ENCODE measurements around the gene ANKRD33. TPM values are rescaled to one million over a fixed set of nuclear protein-coding genes. Genes with fewer than 3 reads are reported as not detected.

The ANKRD33 gene
- total RNA-seq, 1 experiment from 2014 or later, result not detected

DNA sequence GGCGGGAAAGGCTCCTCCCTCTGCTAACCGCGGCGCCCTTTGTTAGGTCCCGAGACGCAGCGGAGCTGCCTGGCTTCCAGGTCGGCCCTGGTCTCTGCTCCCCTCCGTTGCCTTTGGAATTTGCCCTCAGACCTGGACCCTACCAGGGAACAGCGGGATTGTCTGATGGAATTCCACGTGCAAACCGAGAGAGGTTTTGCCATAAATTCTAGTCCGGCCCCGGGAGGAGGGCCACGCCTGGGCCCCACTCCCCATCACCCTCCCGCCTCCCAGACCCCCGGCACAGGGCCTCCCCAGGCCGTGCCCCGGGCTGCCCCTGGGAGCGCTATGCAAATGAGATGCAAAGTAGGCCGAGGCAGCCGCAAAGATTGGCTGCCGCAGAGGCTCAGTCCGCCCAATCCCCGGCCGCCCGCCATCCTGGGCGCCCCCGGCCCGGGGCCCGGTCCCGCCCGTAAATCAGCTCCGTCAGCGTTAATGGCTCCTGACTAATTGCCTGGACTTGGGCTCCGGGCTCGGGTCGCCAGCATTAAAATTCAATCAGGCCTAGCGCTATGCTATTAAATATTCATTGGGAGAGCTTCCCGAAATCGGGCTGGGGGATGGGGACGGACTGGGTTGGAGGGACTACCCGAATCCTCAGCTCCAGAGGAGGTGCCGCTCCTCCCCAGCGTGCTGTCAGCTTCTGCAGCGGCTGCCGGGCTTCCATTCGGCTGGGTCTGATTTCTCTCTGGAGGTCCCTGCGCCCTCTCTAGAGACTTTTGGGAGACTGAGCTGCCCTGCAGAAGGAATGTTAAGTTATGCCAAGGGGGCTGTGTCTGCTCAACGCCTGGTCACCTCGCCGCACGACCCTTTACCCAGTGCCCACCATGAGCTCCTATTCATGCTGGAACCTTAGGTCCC lies 23.7 kb upstream of the ANKRD33 start:
- Mint-ChIP-seq H3K4me1 (ENCODE audit: low read depth, unreplicated experiment) (no peaks in the 10 kb centered on the region), H3K36me3 (ENCODE audit: insufficient read depth, unreplicated experiment) (no peaks in the 10 kb centered on the region), H3K27ac (ENCODE audit: unreplicated experiment) (no peak overlapping the region), H3K9me3 (ENCODE audit: low read depth, unreplicated experiment) (no peaks in the 10 kb centered on the region), H3K4me3 (ENCODE audit: low read depth, unreplicated experiment) (no peak overlapping the region), H3K27me3 (ENCODE audit: unreplicated experiment) (peaks cover 44% of the 10 kb centered on the region)
- intact Hi-C loops (cut with micrococcal nuclease; ENCODE audit: unreplicated experiment), result no loop called here
- CTCF ChIA-PET, result no interaction called here
- no peak for DNase-seq
- BruUV-seq (replicated peaks), result no TSS peak
- TF ChIP-seq, protein P1, sequence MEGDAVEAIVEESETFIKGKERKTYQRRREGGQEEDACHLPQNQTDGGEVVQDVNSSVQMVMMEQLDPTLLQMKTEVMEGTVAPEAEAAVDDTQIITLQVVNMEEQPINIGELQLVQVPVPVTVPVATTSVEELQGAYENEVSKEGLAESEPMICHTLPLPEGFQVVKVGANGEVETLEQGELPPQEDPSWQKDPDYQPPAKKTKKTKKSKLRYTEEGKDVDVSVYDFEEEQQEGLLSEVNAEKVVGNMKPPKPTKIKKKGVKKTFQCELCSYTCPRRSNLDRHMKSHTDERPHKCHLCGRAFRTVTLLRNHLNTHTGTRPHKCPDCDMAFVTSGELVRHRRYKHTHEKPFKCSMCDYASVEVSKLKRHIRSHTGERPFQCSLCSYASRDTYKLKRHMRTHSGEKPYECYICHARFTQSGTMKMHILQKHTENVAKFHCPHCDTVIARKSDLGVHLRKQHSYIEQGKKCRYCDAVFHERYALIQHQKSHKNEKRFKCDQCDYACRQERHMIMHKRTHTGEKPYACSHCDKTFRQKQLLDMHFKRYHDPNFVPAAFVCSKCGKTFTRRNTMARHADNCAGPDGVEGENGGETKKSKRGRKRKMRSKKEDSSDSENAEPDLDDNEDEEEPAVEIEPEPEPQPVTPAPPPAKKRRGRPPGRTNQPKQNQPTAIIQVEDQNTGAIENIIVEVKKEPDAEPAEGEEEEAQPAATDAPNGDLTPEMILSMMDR (IDR thresholded peaks at IDR 0.05; ENCODE audit: unreplicated experiment), result no peak

DNA sequence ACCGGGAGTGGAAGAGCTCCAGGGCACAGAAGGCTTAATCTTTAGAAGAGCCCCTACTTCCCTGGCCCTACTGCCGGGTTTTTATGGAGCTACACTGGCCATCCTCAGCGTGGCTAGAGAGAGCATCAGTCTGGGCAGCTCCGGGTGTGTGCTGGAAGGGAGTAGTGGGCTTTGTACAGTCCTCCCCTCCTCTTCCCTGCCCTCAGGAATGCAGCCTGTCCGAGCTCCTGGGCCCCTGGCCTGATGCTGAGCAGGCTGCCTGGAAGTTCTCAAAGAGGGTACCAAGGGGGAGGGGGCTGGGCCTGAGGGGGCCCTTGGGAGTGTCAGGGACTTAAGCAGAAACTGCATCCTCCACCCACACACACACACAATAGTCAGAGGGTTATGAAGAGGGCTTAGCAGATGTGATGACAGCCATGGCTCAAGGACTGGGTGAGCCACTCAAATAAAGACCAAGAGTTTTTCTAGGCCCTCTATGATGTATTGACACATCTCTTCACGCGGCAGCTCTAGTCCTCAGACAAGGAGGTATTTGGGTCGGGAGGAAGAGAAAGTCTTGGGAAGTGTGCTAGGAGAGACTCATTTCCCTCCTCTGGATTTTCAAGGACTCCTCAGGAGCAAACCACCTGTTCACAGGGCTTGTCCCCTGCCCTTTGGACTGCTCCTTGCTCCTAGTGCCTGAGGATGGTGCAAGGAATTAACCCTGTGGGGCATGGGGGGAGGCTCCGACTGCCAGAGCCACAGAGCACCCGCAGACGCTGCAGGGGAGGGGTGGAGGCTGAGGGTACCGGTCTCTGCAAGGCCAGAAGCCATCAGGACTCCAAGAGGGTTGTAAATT lies 22.9 kb upstream of the ANKRD33 start:
- H3K36me3 Mint-ChIP-seq (ENCODE audit: insufficient read depth, unreplicated experiment), result no peaks in the 10 kb centered on the region
- H3K4me3 Mint-ChIP-seq (ENCODE audit: low read depth, unreplicated experiment), result no peak overlapping the region
- peaks cover 53% of the 10 kb centered on the region for H3K27me3 Mint-ChIP-seq (ENCODE audit: unreplicated experiment)
- CTCF ChIA-PET, result no interaction called here
- no peaks in the 10 kb centered on the region for H3K9me3 Mint-ChIP-seq (ENCODE audit: low read depth, unreplicated experiment)
- no peak overlapping the region for H3K27ac Mint-ChIP-seq (ENCODE audit: unreplicated experiment)
- no peak for DNase-seq
- no TSS peak for BruUV-seq (replicated peaks)
- TF ChIP-seq, protein P1 (IDR thresholded peaks at IDR 0.05; ENCODE audit: unreplicated experiment), result no peak
- intact Hi-C loops (cut with micrococcal nuclease; ENCODE audit: unreplicated experiment), result no loop called here
- no peaks in the 10 kb centered on the region for H3K4me1 Mint-ChIP-seq (ENCODE audit: low read depth, unreplicated experiment)

- intact Hi-C loops (cut with micrococcal nuclease; ENCODE audit: unreplicated experiment), result no loop called here
- Mint-ChIP-seq H3K27ac (ENCODE audit: unreplicated experiment) (no peak overlapping the region), H3K4me1 (ENCODE audit: low read depth, unreplicated experiment) (no peaks in the 10 kb centered on the region), H3K27me3 (ENCODE audit: unreplicated experiment) (peaks cover 60% of the 10 kb centered on the region), H3K4me3 (ENCODE audit: low read depth, unreplicated experiment) (no peak overlapping the region), H3K36me3 (ENCODE audit: insufficient read depth, unreplicated experiment) (no peaks in the 10 kb centered on the region), H3K9me3 (ENCODE audit: low read depth, unreplicated experiment) (no peaks in the 10 kb centered on the region)
- TF ChIP-seq, protein P1 (IDR thresholded peaks at IDR 0.05; ENCODE audit: unreplicated experiment), result no peak
- BruUV-seq (replicated peaks), result no TSS peak
- DNase-seq, result no peak
- CTCF ChIA-PET, result no interaction called here
Measured at GRCh38 chr12:51865757-51866270, 22.1 kb upstream of the ANKRD33 start.

DNA sequence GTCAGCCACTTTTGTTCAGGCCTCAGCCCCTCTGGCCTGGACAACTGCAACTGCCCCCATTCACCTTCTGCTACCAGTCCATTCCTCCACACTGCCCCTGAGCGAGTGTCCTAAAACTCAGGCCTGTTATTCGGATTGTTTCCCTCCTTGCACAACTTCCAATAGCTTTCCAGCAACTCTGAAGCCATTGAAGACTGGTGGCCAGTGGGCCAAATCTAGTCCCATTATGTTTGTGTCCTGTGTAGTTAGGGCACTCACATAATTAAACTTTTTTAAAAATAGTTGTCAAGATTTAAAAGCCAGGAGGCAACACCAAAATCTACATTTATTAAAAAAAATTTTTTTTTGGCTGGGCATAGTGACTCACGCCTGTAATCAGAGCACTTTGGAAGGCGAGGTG lies 21.6 kb upstream of the ANKRD33 start:
- Mint-ChIP-seq H3K36me3 (ENCODE audit: insufficient read depth, unreplicated experiment) (no peaks in the 10 kb centered on the region), H3K27me3 (ENCODE audit: unreplicated experiment) (peaks cover 65% of the 10 kb centered on the region), H3K4me1 (ENCODE audit: low read depth, unreplicated experiment) (no peaks in the 10 kb centered on the region), H3K4me3 (ENCODE audit: low read depth, unreplicated experiment) (no peak overlapping the region), H3K9me3 (ENCODE audit: low read depth, unreplicated experiment) (no peaks in the 10 kb centered on the region), H3K27ac (ENCODE audit: unreplicated experiment) (no peak overlapping the region)
- no peak for DNase-seq
- intact Hi-C loops (cut with micrococcal nuclease; ENCODE audit: unreplicated experiment), result no loop called here
- no TSS peak for BruUV-seq (replicated peaks)
- TF ChIP-seq, protein P1 (IDR thresholded peaks at IDR 0.05; ENCODE audit: unreplicated experiment), result no peak
- CTCF ChIA-PET, result no interaction called here
